22Rv1 (cell line): ENCODE data around the gene RET.

ENCODE experiments used
- CTCF ChIP-seq: fragments of 450-650 bp; IDR thresholded peaks from 2 replicates; pipeline ENCODE4 v1.5.1; 2017; ENCODE audit warnings: mild to moderate bottlenecking
- ZFX ChIP-seq: fragments of 450-650 bp; IDR thresholded peaks from 2 replicates; pipeline ENCODE4 v1.6.1; 2017; ENCODE audit warnings: antibody characterized with exemption, borderline replicate concordance

GRCh38 chr10:43166880-43167497, 90.1 kb downstream of the RET start:
- TF ChIP-seq CTCF (no peak), ZFX (no peak)
